HG02938 (cell line): Measurements from ENCODE around the gene AXIN2.

Source experiments
- ATAC-seq: cut with Tn5 transposase; IDR thresholded peaks from one replicate; pipeline ENCODE4 v1.9.1; 2021; ENCODE audit warnings: mild to moderate bottlenecking, moderate library complexity; ENCODE audit not compliant: unreplicated experiment

Gene AXIN2

GRCh38 chr17:65583921-65584603, 22.6 kb upstream of the AXIN2 start:
- no peak for ATAC-seq

- ATAC-seq = no peak
Measured at GRCh38 chr17:65576939-65577338, 15.5 kb upstream of the AXIN2 start.

DNA sequence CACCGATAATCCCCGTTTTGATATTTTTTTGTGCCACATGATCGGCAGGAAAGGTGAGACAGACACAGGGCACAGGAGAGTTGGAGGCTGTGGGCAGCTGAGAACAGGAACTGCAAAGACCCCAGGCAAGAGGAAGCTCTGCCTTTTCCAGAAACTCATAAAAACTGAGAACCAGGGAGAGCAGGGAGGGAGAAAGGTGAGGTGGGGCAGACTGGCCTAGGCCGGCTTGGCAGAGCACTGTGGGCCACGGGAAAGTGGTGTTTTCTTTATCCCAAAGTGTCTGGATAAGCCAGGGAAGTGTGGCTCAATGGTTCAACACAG, 11.8 kb upstream of the AXIN2 start:
- ATAC-seq = no peak

DNA sequence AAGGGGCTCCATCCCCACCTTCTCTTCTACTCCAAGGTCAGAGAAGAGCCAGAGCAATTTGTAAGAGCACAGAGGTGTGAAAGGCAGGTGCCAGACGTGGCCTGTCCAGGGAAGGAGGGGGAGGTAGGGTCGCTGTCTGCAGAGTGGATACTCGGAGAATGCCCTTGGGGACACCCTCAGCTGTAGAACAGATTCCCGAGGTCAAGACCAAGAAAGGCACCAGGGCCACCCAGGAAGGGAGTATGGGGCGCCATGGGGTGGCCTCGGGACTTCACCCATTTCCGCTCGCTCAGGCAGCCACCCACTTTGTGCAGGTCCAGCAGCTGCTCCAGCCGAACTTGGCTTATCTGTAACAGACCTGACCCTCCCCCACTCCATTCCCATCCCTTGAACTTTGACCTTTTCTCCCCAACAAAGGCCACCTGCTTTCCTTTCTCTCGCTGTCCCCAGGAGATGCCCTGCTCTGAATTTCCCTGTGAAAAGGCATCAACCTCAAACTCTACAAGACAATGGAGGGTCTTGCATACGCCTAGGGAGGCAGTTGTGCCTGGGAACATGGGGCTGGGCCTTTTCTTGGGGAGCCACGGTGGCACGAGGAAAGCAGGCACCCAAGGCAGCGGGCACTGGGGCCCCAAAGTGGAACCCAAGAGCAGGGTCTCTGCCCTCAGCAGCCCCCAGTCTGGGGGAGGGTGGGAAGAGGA, 11.3 kb upstream of the AXIN2 start:
- no peak for ATAC-seq

GRCh38 chr17:65572186-65572580, 10.7 kb upstream of the AXIN2 start:
- ATAC-seq = no peak

- ATAC-seq = no peak
Measured at GRCh38 chr17:65568918-65569317, 7.5 kb upstream of the AXIN2 start.

- no peak for ATAC-seq
Measured at GRCh38 chr17:65567566-65567965, 6.1 kb upstream of the AXIN2 start.

- no peak for ATAC-seq
Measured at GRCh38 chr17:65565559-65565958, 4.1 kb upstream of the AXIN2 start.

- ATAC-seq = no peak
Measured at GRCh38 chr17:65564793-65565192, 3.3 kb upstream of the AXIN2 start.

GRCh38 chr17:65562206-65562531, 721 bp upstream of the AXIN2 start:
- no peak for ATAC-seq

DNA sequence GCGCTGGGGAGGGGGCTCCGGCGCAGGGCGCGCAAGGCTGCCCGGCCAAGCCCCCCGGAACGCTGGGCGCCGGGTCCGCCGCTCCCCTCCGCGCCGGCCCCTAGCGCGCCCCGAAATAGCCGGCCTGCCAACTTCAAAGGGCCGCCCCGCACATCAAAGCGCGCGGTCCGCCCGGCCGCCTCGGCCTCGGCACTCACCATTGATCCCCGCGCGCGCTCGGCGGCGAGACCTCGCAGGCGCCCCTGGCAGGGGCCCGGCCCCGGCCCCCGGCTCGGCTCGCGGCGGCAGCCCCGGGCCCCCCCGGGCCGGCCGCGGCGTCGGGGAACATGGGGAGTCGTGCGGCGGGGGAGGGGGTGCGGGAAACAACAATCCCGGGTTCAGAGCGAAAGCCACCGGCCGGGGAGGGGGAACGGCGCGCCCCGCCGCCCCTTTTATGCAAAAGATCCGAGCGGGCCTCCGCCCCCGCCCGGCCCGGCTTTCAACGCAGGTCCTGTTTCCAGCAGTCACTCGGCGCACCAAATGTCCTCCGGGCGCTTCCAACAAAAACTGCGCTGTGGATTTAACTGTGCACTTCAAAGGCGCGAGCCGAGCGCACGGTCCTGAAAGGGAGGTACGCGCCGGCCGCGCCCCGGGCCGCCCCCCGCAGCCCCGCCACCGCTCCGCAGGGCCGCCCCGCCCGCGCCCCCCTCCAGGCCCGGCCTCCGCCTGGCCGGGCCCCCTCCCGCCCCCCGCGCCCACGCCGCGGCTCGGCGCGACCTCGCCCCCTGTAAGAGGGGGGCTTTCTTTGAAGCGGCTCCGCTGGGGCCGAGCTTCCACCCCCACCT, 608 bp downstream of the AXIN2 start:
- no peak for ATAC-seq

- ATAC-seq = no peak
Measured at GRCh38 chr17:65559804-65560627, 1.4 kb downstream of the AXIN2 start.

DNA sequence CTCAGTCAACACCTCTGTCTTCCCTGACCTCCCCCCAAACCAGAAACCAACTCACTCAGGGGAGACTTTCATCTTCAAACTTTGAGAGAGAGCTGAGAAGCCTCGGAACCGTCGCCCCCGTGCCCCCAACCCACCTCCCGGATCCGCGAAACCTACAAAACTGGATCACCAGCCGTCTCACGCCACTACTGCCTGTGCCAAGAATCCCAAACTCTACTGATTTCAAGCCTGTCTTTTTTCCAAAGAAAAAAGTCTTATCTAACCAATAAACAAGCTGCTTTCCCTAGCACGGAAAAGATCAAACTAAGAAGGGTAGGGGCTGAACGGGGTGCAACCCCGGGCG, 2.0 kb downstream of the AXIN2 start:
- no peak for ATAC-seq

- no peak for ATAC-seq
Measured at GRCh38 chr17:65558683-65559460, 2.6 kb downstream of the AXIN2 start.

GRCh38 chr17:65558311-65558682, 3.2 kb downstream of the AXIN2 start:
- ATAC-seq = no peak

DNA sequence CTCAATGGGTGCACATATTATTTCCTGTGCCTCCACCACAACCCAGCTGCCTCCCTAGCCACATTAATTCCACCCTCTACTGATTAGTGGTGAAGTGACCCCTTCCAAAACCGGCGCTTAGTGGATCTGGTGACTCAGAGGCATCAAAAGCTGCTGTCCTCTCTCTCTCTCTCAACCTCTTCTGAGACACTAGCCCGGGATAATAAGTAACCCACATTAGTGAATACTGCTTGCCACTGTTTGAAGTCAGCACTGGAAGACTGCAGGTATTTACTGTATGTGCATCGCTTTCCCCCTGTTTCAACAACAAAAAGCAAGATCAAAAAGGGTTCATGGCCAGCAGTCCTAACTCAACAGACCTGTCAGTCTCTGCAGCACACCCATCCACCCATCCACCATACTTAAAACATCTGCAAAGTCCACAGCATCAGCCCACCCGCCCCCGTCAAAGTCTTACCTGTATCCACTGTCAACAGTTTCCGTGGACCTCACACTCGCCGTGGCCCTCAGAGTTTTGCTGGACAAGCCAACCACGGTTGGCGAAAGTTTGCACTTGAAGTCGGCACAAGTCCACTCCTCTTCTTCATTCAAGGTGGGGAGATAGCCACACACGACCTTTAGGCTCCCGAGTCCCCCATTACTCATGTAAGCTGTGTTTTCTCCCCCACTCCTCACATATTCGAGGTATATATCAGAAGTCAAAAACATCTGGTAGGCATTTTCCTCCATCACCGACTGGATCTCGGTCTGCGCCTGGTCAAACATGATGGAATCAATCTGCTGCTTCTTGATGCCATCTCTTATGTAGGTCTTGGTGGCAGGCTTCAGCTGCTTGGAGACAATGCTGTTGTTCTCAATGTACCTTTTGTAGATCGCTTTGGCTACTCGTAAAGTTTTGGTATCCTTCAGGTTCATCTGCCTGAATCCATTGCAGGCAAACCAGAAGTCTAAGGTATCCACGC, 3.8 kb downstream of the AXIN2 start:
- ATAC-seq = no peak

DNA sequence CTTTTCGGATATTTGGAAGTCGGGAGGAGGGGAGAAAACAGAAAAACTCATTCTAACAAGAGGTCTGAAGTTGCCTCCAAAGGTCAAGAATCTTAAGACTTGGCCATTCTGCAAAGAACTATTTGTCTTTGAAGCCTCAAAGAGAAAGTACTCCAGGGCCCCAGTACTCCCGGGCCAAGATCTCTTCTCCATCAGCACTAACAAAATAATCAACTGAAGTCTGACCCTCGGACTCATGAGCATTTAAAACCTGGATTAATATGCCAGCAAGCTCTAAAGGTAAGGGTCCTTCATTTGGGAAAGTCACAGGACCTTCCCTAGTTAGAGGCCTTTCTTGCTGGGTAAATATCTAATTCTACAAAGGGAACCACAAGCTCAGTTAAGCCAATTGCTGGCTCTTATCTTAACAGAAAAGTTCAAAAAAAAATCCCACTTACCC, 4.5 kb downstream of the AXIN2 start:
- no peak for ATAC-seq

DNA sequence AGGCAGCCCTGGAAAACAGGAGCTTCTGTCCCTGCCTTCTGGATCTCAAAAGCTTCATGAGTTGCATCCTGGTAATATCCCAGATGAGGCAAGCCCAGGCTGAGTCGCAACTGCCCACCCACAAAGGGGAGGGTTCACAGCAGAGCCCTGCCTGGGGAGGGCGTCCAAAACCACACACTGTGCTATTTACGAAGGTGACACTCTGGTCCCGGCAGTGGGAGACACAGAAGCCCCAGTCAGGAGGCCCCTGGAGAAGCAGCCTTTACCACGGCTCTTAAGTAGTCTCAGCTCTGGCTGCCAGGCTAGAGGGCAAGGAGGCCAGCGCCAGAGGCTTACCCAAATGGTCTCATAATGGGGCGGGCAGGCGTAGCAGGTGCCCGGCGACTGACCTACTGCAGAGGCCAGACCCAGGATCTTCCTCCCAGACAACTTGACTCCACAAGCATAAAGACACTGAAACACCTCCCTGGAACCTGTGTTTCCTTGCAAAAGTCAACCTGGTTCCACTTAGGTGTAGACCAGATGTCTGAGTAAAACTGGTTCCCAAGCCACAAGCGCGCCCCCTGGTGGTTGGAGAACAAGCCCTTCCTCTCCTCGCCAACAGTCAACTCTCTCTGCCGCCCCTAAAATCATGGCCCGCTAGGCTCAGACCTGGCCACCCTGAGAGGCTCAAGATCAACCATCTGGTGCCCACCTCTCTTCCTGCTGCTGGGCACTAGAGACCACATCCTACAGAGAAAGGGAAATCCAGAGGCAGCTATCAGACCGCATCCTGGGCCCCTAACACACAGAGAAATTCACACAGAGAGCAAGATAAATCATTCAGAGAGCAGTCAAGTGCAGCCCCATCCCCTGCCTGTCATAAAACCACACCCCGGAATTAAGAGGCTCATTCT, 5.2 kb downstream of the AXIN2 start:
- no peak for ATAC-seq
